HUES48 (cell line): Measurements from ENCODE around the gene COBL.

Source experiments
- H3K27ac ChIP-seq: one replicate; pipeline ENCODE4 v1.7.0; 2013; ENCODE audit warnings: low read depth, low read length, inconsistent platforms
- H3K27me3 ChIP-seq: 2 replicates; pipeline ENCODE4 v1.6.1; 2013; ENCODE audit warnings: mild to moderate bottlenecking, low read length; ENCODE audit not compliant: control insufficient read depth, insufficient read depth
- H3K36me3 ChIP-seq: 2 replicates; pipeline ENCODE4 v1.6.1; 2013; ENCODE audit warnings: low read length; ENCODE audit not compliant: control insufficient read depth, insufficient read depth
- H3K4me1 ChIP-seq: 2 replicates; pipeline ENCODE4 v1.6.1; 2013; ENCODE audit warnings: mild to moderate bottlenecking, low read length; ENCODE audit not compliant: control insufficient read depth, insufficient read depth
- H3K4me3 ChIP-seq: 2 replicates; pipeline ENCODE4 v1.5.1; 2013; ENCODE audit warnings: mild to moderate bottlenecking, low read depth, low read length
- H3K9ac ChIP-seq: 2 replicates; pipeline ENCODE4 v1.6.1; 2013; ENCODE audit warnings: mild to moderate bottlenecking, low read depth, low read length, moderate library complexity
- H3K9me3 ChIP-seq: 2 replicates; pipeline ENCODE4 v1.6.1; 2013; ENCODE audit warnings: low read length; ENCODE audit not compliant: control insufficient read depth, insufficient read depth

The COBL gene

GRCh38 chr7:51079494-51079893 lies 237.1 kb downstream of the COBL start:
- Histone ChIP-seq H3K36me3 (peaks cover 11% of the 10 kb centered on the region), H3K9ac (no peak overlapping the region), H3K9me3 (no peaks in the 10 kb centered on the region), H3K4me3 (no peak overlapping the region), H3K27me3 (no peaks in the 10 kb centered on the region), H3K4me1 (peaks cover 34% of the 10 kb centered on the region), H3K27ac (no peak overlapping the region)

- H3K27ac ChIP-seq = no peak overlapping the region
- H3K9me3 ChIP-seq = no peaks in the 10 kb centered on the region
- no peak overlapping the region for H3K9ac ChIP-seq
- H3K36me3 ChIP-seq = peaks cover 6% of the 10 kb centered on the region
- H3K4me3 ChIP-seq = no peak overlapping the region
- peaks cover 34% of the 10 kb centered on the region for H3K4me1 ChIP-seq
- H3K27me3 ChIP-seq = no peaks in the 10 kb centered on the region
These were observed 238.0 kb downstream of the COBL start for GRCh38 chr7:51078653-51079052.

- Histone ChIP-seq H3K4me1 (peaks cover 34% of the 10 kb centered on the region), H3K4me3 (no peak overlapping the region), H3K27me3 (no peaks in the 10 kb centered on the region), H3K9me3 (no peaks in the 10 kb centered on the region), H3K36me3 (peaks cover 6% of the 10 kb centered on the region), H3K9ac (no peak overlapping the region), H3K27ac (no peak overlapping the region)
These were observed 238.6 kb downstream of the COBL start for GRCh38 chr7:51077987-51078370.

DNA sequence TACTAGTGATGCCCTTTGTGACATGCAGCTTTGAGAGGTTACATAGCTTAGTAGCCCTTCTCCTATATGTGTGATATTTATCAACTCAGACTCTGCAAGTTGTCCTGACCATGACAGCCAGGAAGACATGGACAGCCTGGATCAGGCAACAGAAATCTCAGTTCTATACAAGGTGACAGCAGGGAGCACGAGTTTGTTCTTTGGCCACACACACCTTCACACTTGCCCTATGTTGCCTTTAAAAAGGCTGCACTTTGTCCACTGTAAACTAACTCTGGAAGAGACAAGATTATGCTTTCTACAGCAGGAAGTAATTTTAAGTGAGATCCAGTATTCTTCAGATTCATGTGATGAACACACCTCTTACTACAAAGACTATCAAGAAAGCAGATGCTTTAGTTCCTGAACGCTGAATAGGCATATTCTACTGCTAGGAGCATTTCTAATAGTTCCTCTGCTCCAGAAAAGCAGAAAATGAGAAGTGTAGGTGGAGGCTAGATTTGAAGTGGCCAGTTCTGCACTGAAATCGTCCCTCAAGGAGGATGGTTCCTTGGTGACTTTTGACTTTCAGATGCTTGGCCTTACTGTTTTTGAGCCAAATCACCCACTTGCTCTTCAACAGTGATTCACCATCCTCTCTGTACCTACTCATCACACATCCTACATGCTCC lies 239.2 kb downstream of the COBL start:
- no peak overlapping the region for H3K9ac ChIP-seq
- H3K27me3 ChIP-seq = no peaks in the 10 kb centered on the region
- peaks cover 31% of the 10 kb centered on the region for H3K4me1 ChIP-seq
- H3K4me3 ChIP-seq = no peak overlapping the region
- H3K27ac ChIP-seq = no peak overlapping the region
- H3K36me3 ChIP-seq = peaks cover 6% of the 10 kb centered on the region
- H3K9me3 ChIP-seq = no peaks in the 10 kb centered on the region

DNA sequence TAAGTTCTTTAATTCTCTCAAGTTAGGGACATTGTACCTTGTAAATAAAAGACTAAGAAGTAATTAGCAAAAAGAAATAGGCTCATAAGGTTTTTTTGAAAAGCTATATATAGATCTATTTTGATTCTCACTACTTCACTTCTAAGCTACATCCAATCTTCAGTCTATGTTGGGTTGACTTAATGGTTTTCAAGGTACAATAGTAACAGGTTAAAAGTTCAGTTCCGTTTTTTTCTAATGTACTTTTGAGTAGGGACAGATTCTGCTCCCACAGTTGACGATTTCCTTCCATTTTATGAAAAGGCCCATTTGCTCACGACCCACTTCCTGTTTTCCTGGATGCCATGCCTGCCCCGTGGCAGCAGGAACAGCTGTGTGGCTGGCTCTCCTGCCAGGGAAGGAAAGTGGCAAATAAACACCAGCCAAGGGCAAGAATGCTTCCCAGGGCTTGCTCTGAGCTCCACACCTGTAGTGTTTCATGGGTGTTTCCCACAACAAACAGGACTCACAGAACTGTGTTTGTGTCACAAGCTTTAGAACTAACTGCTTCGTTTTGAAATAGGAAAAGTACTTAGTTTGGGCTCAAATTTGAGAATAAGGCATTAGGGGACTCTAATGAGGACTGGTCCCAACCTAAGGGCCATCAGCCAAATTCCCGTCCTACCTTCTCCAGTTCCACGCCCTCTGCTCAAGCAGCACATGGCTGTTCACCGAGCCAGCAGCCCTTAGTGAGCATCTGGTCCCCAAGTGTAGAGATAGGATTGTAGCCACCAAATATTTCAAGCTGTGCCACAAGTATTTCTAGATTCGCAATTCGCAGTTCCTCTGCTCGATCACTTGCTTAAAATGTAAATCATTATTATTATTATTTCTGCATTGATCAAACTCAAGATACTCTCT lies 240.7 kb downstream of the COBL start:
- peaks cover 25% of the 10 kb centered on the region for H3K4me1 ChIP-seq
- no peak overlapping the region for H3K9ac ChIP-seq
- H3K4me3 ChIP-seq = no peak overlapping the region
- peaks cover 6% of the 10 kb centered on the region for H3K36me3 ChIP-seq
- H3K27ac ChIP-seq = no peak overlapping the region
- H3K9me3 ChIP-seq = no peaks in the 10 kb centered on the region
- no peaks in the 10 kb centered on the region for H3K27me3 ChIP-seq

DNA sequence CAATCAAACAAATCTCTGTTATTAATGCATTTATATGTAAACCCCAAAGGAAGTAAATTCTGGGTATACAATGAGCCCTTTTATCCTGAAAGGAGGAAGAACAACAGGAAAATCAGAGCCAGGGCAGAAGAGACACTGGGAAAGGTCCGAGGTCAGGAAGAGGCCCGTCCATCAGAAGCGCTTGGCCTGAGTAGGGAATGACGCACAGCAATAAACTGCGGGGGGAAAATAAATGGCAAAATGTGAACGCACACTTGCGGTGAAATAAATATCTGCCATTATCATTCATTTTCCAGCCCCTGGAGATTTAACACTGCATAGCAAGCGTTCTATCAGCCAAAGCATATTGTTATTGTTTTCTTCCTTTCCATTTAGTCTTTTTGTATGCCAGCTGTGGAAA lies 243.4 kb downstream of the COBL start:
- H3K27ac ChIP-seq = no peak overlapping the region
- no peaks in the 10 kb centered on the region for H3K27me3 ChIP-seq
- H3K4me1 ChIP-seq = peaks cover 16% of the 10 kb centered on the region
- H3K4me3 ChIP-seq = no peak overlapping the region
- H3K36me3 ChIP-seq = no peaks in the 10 kb centered on the region; the same call in 1 of the 2 replicates
- no peaks in the 10 kb centered on the region for H3K9me3 ChIP-seq
- H3K9ac ChIP-seq = no peak overlapping the region

DNA sequence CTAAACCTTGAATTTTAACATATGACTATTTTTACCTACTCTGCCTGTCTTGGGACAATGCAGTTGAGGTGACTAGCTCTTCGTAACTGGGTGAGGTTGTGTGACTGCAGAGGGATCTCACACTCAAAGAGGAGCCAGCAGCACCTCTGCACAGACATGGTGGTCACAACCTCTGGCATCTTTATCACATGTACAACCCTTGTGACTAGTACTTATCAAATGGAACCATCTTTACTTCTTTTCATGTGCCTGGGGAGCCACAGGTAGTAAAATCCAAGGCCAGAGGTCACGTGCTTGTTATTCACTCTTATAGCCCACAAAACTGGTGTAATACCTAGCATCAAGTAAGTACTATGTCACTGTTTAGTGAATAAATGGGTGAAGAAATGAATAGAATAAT lies 244.3 kb downstream of the COBL start:
- H3K27me3 ChIP-seq = no peaks in the 10 kb centered on the region
- H3K9me3 ChIP-seq = no peaks in the 10 kb centered on the region
- no peak overlapping the region for H3K27ac ChIP-seq
- no peak overlapping the region for H3K9ac ChIP-seq
- peaks cover 18% of the 10 kb centered on the region for H3K4me1 ChIP-seq
- peaks cover 1% of the 10 kb centered on the region for H3K36me3 ChIP-seq
- H3K4me3 ChIP-seq = no peak overlapping the region

GRCh38 chr7:51071427-51071826 lies 245.2 kb downstream of the COBL start:
- Histone ChIP-seq H3K4me3 (no peak overlapping the region), H3K4me1 (peaks cover 12% of the 10 kb centered on the region), H3K9ac (no peak overlapping the region), H3K9me3 (no peaks in the 10 kb centered on the region), H3K27me3 (no peaks in the 10 kb centered on the region), H3K36me3 (peaks cover 5% of the 10 kb centered on the region), H3K27ac (no peak overlapping the region)

- peaks cover 5% of the 10 kb centered on the region for H3K36me3 ChIP-seq
- no peaks in the 10 kb centered on the region for H3K9me3 ChIP-seq
- H3K27me3 ChIP-seq = no peaks in the 10 kb centered on the region
- no peak overlapping the region for H3K4me3 ChIP-seq
- H3K27ac ChIP-seq = no peak overlapping the region
- peaks cover 7% of the 10 kb centered on the region; the same call in 1 of the 2 replicates for H3K4me1 ChIP-seq
- H3K9ac ChIP-seq = no peak overlapping the region
These were observed 246.5 kb downstream of the COBL start for GRCh38 chr7:51070151-51070550.

- Histone ChIP-seq H3K9me3 (no peaks in the 10 kb centered on the region), H3K27me3 (no peaks in the 10 kb centered on the region), H3K9ac (no peak overlapping the region), H3K36me3 (peaks cover 5% of the 10 kb centered on the region), H3K27ac (no peak overlapping the region), H3K4me1 (peaks cover 7% of the 10 kb centered on the region; the same call in 1 of the 2 replicates), H3K4me3 (no peak overlapping the region)
These were observed 247.1 kb downstream of the COBL start for GRCh38 chr7:51069411-51070083.

DNA sequence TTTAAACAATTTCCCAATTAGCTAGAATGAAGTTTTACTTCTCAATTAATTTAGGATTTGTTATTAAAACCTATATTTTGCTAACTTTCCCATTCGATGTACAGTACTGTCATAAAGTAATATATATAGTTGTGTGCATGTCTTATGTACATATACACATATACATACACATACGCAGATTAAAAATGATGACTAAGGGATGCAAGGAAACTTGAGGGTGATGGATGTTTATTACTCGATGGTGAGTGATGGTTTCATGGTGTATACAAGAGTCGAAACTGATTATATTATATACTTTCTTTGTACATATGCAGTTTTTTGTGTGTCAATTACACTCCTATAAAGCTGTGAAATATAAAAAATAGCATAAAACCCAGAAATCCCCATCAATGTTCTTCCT lies 248.2 kb downstream of the COBL start:
- H3K36me3 ChIP-seq = peaks cover 5% of the 10 kb centered on the region
- H3K4me3 ChIP-seq = no peak overlapping the region
- no peak overlapping the region for H3K9ac ChIP-seq
- peaks cover 7% of the 10 kb centered on the region; the same call in 1 of the 2 replicates for H3K4me1 ChIP-seq
- H3K9me3 ChIP-seq = no peaks in the 10 kb centered on the region
- no peak overlapping the region for H3K27ac ChIP-seq
- H3K27me3 ChIP-seq = no peaks in the 10 kb centered on the region
